Measurements from ENCODE around the gene CYP4F2. TPM values are rescaled to one million over a fixed set of nuclear protein-coding genes. Genes with fewer than 3 reads are reported as not detected.
"Not testable (repeated sequence)": the region's sequence is repeated elsewhere in the genome, so short reads cannot be mapped to it uniquely, and the experiment has no call there.

The CYP4F2 gene
- total and polyA plus RNA-seq, 2 of the 8 experiments (the other 6 are each of a cell fraction or from before 2014, with no cell fraction given): not detected

DNA sequence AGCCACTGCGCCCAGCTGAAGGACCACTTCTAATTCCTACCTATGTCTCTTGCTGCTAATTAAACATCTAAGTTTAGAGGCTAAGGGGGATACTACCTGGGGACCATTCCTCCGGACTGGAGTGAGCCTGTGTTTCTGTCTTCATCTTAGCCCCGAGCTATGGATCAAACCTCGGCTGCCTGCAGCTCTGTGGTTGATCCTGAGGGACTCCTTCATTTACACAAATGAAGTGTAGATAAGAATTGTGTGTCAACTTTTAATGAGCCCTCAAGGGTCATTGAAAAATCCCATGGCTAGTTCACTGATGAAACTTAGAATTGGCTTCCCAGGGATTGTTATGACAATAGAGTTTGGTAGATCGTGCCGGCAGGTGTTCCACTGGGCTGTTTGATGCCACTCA lies 51.0 kb downstream of the CYP4F2 start (continued):
- TF ChIP-seq, protein P1, sequence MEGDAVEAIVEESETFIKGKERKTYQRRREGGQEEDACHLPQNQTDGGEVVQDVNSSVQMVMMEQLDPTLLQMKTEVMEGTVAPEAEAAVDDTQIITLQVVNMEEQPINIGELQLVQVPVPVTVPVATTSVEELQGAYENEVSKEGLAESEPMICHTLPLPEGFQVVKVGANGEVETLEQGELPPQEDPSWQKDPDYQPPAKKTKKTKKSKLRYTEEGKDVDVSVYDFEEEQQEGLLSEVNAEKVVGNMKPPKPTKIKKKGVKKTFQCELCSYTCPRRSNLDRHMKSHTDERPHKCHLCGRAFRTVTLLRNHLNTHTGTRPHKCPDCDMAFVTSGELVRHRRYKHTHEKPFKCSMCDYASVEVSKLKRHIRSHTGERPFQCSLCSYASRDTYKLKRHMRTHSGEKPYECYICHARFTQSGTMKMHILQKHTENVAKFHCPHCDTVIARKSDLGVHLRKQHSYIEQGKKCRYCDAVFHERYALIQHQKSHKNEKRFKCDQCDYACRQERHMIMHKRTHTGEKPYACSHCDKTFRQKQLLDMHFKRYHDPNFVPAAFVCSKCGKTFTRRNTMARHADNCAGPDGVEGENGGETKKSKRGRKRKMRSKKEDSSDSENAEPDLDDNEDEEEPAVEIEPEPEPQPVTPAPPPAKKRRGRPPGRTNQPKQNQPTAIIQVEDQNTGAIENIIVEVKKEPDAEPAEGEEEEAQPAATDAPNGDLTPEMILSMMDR (IDR thresholded peaks at IDR 0.05; ENCODE audit: control extremely low read depth in 1 of 3, insufficient read depth in 1 of 3, low read depth in 1 of 3, low read length in 3 of 3): no peak
- TF ChIP-seq BCL11A (IDR thresholded peaks at IDR 0.05; ENCODE audit: low read depth in 2 of 2, low read length in 2 of 2) (no peak), NANOG (IDR thresholded peaks at IDR 0.05; ENCODE audit: insufficient read depth, low read depth, low read length, poor library complexity, severe bottlenecking) (no peak), ASH2L (IDR thresholded peaks at IDR 0.05; ENCODE audit: low read length) (no peak), KDM5A (IDR thresholded peaks at IDR 0.05; ENCODE audit: low read length) (no peak), CEBPB (IDR thresholded peaks at IDR 0.05; ENCODE audit: low read depth, low read length) (no peak)

DNA sequence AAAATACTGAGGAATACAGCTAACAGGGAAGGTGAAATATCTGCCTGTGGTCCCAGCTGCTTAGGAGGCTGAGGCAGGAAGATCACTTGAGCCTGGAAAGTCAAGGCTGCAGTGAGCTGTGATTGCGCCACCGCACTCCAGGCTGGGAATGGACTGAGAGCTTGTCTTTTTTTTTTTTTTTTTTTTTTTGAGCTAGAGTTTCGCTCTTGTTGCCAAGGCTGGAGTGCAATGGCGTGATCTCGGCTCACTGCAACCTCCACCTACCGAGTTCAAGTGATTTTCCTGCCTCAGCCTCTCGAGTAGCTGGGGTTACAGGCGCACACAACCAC lies 54.0 kb downstream of the CYP4F2 start:
- H3K9ac ChIP-seq (replicated peaks in 1 of 4; ENCODE audit: extremely low read depth in 1 of 4, low read depth in 3 of 4, low read length in 3 of 4); H3K36me3 ChIP-seq (ENCODE audit: control insufficient read depth in 2 of 4, insufficient read depth in 4 of 4, low read length in 3 of 4); H3K4me1 ChIP-seq (replicated peaks in 1 of 4; ENCODE audit: control insufficient read depth in 3 of 4, insufficient read depth in 4 of 4, low read length in 3 of 4); H4K20me1 ChIP-seq (replicated peaks in 1 of 2; ENCODE audit: control insufficient read depth in 1 of 2, insufficient read depth in 2 of 2, low read length in 2 of 2); H3K27me3 ChIP-seq (replicated peaks in 1 of 4; ENCODE audit: control insufficient read depth in 3 of 4, extremely low read depth in 1 of 4, insufficient read depth in 3 of 4, low read length in 3 of 4); CTCF ChIA-PET (ENCODE audit: partially characterized antibody); H3K79me2 ChIP-seq (ENCODE audit: control insufficient read depth in 1 of 2, insufficient read depth in 2 of 2, low read length in 2 of 2); H2BK15ac ChIP-seq (ENCODE audit: low read length); H2AK5ac ChIP-seq (ENCODE audit: low read depth, low read length); H3K79me1 ChIP-seq (ENCODE audit: low read depth, low read length); DNase-seq (ENCODE audit: low read depth in 1 of 2, low spot score in 2 of 2); H3K18ac ChIP-seq (ENCODE audit: extremely low read depth, low read length); FAIRE-seq; H3K56ac ChIP-seq (replicated peaks; ENCODE audit: insufficient read length, low read depth, low read length); H3K14ac ChIP-seq (ENCODE audit: insufficient read length); H3K23ac ChIP-seq (ENCODE audit: insufficient read length); H2BK5ac ChIP-seq (ENCODE audit: low read depth, low read length); H3K4me2 ChIP-seq (ENCODE audit: insufficient read depth in 1 of 2, low read depth in 2 of 2, low read length in 2 of 2); H2BK20ac ChIP-seq (ENCODE audit: low read length); H4K91ac ChIP-seq (replicated peaks; ENCODE audit: insufficient read length, low read length); H4K8ac ChIP-seq (ENCODE audit: extremely low read depth, insufficient read depth, low read length); POLR2A ChIA-PET (ENCODE audit: partially characterized antibody); H2AFZ ChIP-seq (ENCODE audit: low read length); H4K5ac ChIP-seq (ENCODE audit: insufficient read length, low read depth, low read length); H3K4ac ChIP-seq (replicated peaks; ENCODE audit: insufficient read length, low read depth, low read length); H2BK12ac ChIP-seq (ENCODE audit: low read depth, low read length); H3K23me2 ChIP-seq (ENCODE audit: low read depth, low read length); H2BK120ac ChIP-seq (replicated peaks; ENCODE audit: low read depth, low read length); H3K27ac ChIP-seq (ENCODE audit: low read depth, low read length); H3K4me3 ChIP-seq (ENCODE audit: extremely low read depth in 1 of 4, insufficient read depth in 2 of 4, low read depth in 3 of 4, low read length in 4 of 4): not testable (repeated sequence)
- 69% methylated on average over 8 of the region's 8 CpGs; no CpG with 5 or more reads in 1 of the 2 experiments for WGBS, 2 experiments (ENCODE audit: extremely low coverage in 1 of 2, insufficient coverage in 1 of 2, insufficient read length in 1 of 2, insufficient replicate concordance in 2 of 2, low coverage in 1 of 2, low lambda C conversion rate in 2 of 2, missing lambda C conversion rate in 1 of 2)
- H3K9me3 ChIP-seq (ENCODE audit: insufficient read depth in 2 of 2, low read depth in 1 of 2, low read length in 1 of 2): peaks cover 36 to 70% of the 10 kb centered on the region in 2 experiments

Data from H1 (cell line).